SKM-1 treated with dmso at 0.1 percent for 144 hours (cell line): ENCODE results near the gene NPTX2.

Experiments
- DNase-seq: peaks from one replicate; lab custom pipeline; 2025; ENCODE audit not compliant: unreplicated experiment; lab: John Stamatoyannopoulos, UW

The NPTX2 gene

DNA sequence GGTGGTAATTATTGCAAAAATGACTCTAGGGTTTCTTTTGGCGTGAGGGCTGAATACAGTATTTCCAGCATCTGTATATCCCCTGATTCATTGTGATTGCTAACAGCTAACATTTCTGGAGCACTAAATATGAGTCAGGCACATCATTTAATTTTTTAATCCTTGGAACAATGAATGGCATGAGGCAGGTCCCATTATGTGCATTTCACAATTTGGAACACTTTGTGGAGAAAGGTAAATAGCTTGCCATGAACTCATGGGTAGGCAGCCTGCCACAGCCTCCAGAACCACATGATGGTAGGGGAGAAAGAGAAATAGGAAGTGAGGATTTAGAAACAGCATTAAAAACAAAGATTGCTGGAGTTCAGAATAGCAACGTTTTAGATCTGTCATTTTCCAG is 1.7 kb downstream of the NPTX2 start:
- DNase-seq: no peak

DNA sequence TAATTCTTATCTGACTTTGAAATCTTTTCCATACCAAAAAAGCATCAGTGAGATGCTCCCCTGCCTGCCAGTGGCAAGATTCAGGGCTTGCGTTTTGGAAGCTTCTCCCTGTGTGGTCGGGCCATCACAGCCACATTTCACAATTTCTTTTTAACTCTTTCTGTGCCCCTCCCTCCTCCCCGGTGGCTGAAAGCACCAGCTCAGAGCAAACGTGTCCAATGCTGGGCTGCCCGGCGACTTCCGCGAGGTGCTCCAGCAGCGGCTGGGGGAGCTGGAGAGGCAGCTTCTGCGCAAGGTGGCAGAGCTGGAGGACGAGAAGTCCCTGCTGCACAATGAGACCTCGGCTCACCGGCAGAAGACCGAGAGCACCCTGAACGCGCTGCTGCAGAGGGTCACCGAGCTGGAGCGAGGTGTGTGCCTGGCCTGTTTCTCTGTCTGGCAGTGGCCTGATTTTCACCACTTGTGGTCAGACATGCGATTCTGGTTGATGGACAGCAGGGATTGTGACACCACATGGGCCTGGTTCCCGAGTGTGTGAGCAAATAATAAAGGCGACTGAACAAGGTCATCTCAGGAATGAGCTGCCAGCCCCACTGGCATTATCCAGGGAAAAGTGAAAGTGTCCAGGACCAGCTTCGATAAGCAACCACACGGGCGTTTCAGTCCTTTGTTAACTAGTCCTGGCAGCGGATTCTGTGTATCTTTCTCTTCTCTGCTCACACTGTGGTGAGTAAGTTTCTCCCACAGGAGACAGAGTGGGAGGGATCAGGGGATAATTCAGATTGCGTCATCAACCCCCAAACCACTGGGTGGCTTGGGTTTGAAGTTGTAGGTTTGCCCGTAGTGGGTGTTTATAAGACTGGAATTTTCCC is 2.6 kb downstream of the NPTX2 start:
- DNase-seq: no peak

DNA sequence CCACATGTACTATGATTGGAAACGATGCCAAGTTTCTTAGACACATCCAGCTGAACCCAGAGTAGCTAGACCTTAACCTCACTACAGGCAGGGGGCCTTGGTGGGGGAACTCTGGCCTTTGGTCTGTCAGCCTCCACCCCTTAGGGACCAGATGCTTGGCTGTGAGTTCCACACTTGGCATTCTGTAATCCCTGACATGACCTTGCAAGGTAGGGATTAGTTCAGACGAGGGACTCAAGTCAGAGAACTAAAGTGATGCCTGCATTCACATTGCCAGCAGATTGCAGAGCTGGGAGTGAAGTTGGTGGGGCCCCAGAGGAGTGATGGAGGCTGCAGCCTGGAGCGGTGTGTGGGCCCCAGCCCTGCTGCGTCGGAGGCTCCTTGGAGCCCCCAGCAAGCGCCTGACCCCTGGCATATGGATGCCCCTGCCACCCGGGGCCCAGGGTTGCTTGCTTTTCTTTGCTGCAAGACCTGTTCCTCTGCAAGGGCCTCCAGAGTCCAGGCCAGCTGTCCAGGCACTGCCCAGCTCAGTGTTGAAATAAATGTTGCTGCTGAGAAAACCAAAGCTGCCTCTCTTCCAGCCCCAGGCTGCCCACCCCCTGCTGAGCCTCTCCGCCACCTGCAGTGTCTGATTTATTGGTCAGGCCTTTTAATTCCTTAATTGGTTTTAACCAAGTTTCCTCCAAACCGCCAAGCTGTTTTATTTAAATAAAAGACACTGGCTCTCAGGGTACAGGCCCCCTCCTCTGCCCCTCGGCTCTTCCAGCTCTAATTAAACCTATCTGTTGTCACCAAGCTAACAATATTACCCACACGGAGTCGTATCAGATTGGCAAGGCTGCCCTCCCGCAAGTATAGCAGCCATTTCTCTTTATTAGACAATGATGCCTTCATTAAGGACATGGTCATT is 4.7 kb downstream of the NPTX2 start:
- DNase-seq: no peak

DNA sequence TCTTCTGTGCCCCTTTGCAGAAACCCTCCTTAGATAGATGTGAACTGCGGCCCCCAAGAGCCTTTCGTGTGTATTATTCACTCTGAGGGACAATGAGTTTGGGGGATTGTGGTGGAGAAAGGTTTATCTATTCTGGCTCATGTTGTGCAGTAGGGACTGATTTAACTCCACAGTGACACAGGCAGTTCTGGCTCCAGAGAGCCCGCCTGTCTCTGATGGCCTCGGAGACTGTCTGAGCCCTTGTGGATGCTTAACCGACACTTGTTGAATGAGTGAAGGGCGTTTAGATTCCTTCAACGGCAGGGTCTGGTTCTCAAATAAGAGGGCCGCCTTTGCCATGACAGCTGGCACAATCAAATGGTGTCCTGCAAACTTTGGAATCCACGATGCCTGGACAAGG is 5.8 kb downstream of the NPTX2 start:
- DNase-seq: no peak

DNA sequence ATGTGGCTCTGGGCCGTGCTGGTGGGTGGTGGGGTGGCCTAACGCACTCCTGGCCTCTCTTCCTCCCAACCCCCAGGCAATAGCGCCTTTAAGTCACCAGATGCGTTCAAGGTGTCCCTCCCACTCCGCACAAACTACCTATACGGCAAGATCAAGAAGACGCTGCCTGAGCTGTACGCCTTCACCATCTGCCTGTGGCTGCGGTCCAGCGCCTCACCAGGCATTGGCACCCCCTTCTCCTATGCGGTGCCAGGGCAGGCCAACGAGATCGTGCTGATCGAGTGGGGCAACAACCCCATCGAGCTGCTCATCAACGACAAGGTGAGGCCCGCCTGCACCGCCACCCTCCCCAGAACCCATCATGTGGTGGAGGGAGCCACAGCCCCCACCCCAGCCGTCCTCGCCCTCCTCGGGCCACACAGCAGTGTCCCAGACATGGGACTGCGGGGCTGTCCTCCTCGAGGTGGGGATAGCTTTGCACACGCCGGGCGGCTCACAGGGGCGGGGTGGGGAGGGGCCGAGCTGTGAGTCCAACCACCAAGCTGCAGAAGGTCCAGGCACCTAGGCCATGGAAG is 7.8 kb downstream of the NPTX2 start:
- DNase-seq: no peak

DNA sequence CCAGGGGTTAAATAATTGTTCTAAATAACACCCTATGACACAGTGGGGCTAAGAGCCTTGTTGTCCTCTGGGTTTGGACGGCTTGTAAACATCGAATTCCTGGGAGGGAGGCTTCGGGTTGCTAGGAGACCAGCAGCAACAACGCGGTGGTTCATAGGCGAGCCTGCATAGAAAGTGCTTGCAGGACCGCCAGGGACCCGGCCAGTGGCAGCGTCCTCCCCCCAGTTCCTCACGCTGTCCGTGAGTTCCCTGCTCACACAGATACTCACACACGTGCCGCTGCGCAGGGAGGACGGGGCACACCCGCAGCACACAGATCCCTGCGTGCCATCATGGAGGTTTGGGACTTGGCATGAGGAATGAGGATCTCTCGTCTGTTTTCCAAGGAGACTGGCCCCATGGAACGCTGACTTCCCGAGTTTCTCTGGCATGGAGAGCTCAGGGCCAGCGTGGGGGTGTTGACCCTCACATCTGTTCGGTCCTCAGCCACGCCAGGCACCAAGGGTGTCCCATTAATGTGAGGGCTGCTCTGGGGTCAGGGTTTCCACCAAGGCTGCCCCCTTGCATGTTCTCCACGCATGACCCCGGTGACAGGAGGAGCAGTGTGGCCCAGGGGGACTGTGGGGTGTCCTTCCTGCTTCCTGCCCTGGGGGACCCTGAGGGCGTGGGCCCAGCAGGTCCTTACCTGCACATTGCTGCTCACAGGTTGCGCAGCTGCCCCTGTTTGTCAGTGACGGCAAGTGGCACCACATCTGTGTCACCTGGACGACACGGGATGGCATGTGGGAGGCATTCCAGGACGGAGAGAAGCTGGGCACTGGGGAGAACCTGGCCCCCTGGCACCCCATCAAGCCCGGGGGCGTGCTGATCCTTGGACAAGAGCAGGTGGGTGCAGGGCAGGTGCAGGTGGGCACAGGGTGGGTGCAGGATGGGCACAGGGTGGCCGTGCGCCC is 9.7 kb downstream of the NPTX2 start:
- DNase-seq: no peak

DNA sequence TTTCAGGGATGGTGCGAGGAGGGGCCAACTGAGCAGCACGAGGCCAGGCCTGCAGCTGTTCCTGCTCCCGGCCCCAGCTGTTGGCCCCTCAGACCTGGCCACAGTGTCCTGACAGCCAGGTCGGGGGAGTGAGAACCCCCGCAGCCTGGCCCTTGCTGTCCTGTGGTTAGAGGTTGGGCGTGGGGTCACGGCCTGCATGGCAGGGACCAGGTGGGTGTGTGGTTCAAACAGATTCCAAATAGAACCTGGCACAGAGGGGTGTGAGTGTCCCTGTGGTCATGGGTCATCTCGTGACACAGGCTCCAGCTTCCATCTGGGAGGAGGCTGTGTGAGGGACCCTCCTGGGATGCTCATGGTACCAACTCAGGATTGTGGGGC is 10.3 kb downstream of the NPTX2 start:
- DNase-seq: no peak

DNA sequence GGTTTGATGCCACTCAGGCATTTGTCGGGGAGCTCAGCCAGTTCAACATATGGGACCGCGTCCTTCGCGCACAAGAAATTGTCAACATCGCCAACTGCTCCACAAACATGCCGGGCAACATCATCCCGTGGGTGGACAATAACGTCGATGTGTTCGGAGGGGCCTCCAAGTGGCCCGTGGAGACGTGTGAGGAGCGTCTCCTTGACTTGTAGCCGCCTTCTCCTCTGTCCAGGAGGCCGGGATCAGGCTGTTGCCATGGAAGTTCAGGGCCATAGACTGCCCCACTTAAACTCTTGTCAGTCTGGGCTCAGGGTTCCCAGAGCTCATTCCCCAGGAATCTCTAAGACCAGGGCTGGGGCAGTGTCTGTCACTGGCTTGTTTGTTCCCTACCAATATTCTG is 11.3 kb downstream of the NPTX2 start:
- no peak for DNase-seq

DNA sequence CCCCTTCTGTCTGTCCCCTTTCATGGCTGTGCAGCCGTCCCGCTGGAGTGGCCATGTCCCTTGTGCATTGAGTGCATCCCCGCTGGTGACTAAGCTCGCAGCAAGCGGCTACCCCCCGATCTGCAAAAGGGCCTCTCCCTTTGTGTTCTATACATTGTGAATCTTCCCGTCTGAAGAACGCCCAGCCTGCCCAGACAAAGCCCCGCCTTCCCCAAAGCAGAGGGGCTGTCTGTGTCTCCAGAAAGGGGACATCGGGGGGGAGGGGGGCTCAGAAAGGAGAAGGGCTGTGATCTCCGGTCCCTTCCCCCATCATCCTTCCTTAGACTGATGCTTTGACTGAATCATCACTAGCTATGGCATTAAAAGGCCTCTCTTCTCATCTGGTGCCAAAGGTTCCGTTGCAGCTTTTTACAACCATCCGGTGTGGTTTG is 11.9 kb downstream of the NPTX2 start:
- DNase-seq: no peak

DNA sequence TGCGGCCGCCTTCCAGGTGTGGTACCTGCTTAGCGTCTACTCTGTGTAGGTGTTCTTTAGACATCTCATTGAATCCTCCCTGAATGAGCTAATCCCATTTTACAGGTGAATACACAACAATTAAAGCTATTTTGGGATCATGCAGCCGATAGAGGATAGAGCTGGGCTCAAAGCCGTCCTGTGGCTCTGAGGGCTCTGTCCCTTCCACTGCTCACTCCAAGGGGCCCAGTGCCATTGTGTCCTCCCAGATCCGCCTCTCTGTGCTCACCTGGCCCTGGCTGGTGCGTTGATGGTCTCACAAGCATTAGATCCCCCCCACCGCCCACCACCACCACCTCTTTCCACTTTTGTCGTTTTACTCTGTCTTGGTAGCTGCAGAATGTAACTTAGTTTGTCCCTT is 13.1 kb downstream of the NPTX2 start:
- DNase-seq: no peak

DNA sequence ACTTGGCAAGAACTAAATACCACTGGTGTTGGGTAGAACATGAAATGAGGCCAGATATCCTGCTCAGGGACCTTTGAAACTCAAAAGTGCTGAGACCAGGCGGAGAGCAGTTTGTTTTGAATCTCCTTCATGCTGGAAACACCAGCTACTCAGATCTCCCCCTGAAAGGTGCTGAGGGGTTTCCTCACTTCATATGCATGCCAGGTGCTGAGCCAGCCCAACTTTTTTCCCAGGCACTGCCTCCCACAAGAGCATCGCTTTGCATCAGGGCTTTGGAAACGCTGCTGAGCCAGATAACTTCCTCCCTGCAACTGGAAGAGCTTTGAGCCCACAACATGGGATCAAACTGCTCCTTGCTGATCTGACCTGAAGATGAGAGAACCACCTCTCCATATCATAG is 13.7 kb downstream of the NPTX2 start:
- DNase-seq: no peak

DNA sequence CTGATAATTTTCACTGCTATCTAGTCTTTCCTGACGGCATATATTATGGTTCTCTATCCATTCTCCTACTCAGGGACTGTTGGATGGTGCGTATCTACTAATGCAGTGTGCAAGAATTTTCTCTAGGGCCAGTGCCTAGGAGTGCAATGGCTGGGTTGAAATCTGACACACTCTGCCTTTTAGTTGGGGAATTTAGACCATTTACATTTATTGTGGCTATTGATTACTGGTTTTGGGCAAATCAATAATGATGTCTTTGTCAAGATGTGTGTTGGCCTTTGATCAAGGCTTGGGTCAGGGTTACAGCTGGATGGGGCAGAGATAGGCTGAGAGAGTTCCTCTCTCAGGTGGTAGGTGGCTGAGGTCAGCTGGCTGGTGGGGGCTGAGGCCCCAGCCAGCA is 21.8 kb downstream of the NPTX2 start:
- DNase-seq: no peak

DNA sequence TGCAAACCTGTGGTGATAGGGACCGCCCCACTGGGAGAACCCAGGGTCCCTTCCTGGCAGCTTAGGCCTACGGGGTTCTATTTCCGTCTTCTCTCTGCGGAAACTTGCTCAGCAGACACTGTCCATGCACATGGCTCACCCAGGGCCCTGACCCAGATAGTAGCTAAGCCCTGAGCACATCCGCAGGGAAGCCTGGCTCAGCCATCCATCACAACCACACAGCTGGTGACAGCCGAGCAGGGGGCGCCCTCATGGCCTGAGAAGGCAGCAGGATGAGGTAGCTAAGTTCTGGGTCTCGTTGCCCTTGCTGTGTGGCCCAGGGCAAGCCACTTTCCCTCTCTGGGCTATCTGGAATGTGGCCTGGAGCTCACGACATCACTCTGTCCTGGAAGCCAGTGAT is 23.3 kb downstream of the NPTX2 start:
- no peak for DNase-seq

DNA sequence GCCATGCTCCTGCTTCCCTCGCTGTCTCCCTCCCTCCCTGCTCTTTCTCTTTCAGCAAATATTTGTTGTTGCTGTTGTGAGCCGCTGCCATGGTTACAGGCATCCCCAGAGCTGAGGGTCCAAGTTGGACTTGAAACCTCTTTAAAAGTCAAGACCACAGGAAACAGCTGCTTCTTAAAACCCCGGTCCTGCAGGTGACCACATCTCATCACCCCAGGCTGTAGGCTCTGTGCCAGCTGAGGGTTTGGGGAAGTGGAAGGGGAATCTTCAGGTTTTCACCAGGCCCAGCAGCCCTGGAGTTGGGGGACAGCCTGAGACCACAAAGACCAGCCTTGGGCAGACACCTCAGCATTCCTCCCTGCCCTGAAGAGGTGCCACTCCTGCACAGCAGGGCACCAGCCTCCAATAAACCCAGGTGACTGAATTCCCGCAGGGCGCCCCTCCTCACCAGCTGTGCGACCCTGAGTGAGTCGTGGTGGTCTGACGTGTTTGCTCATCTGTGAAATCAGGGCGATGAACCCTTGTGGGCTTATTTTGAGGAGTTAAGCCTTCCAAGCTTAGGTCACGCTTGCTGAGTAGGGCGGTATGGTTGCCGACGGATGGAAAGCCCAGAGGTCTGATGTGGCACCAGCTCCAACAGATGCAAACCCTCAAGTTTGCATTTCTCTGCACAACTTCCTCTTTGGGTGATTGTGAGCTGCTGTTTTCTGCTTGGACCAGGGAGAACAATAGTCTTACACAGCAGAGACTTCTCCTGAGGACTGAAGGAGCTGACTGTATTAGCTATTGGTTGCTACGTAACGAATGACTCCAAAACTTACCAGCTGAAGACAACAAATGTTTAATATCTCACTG is 24.8 kb downstream of the NPTX2 start:
- DNase-seq: peak; percentile 49

DNA sequence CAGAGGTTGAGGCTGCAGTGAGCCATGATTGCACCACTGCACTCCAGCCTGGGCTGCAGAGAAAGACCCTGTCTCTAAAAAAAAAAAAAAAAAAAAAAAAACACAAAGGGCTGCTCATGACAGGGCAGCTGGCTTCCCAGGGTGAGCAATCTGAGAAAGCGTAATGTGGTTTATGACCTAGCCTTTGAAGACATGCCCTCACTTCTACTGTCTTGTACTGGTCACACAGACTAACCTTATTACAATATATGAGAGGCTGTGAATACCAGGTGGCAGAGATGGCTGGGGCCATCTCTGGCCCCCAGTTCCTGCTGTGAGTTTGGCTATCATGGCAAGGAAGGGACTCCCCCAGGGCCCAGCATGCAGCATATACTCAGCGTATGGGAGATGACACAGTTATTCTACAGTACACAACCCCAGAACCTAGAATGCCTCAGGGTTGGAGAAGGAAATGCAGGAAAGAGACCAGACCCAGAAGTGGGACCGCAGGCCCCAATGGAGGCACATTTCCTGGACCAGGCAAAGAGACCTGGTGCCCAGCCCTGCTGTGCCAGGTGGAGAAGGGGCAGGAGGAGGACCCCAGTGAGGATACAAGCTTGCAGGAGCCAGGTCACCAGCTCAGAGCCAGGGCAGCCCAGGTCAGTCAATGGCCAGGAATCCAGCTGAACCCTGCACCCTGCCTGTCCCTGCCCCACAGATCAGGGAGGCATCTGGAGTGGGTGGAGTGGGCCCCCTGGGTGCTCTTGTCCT is 26.3 kb downstream of the NPTX2 start:
- no peak for DNase-seq

DNA sequence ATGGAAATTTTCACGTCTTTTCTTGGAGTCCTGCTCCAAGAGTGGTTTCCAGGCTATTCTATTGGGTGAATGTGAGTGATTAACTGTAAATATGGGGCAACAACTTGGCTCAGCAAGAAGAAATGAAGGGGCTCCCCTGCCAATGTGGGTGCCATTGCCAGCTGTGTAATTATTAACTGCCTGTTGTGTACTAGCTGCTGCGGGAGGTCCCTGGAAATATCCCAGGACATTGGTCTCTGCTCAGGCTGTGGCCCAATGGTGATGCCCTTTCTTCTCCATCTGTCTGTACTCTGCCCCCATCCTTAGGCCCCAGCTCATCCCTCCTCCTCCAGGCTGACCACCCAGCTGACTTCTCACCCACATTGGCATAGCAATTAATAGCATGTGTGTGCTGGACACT is 29.4 kb downstream of the NPTX2 start:
- DNase-seq: no peak

DNA sequence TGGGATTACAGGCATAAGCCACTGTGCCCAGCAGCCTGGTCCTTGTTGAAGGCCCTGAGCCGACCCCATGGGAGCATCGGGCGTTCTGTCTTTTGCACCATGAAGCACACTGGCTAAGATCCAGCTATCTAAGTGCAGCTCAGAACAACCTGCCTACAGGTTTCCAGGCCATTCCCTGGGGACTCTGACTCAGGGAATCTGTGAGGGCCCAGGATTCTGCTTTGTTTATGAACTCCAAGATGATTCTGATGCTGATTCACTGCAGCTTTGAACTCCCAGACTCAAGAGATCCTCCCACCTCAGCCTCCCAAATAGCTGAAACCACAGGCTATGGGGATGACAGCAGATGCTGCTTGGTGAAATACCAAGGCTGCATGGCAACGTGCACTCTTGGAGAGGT is 30.2 kb downstream of the NPTX2 start:
- DNase-seq: no peak

DNA sequence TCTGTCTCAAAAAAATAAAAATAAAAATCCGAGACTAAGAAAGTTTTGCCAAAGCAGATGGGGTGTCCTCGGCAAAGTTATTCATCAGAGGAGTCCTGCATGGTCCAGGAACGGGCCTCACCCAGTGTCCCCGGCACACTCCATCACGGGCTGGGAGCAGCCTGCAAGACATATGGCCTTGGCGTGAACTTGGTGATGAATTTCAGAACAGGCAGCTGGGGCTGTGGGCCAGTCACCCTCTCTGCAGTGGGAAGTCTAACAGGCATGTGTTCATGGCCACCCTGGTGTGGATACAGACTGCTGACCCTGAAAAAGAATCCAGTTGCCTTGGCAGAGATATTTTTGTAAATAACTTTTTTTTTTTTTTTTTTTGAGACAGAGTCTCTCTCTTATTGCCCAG is 34.7 kb downstream of the NPTX2 start:
- DNase-seq: no peak
